Vagina (tissue), 2 donors: ENCODE results near the gene CNNM2.

Experiments used
- CTCF ChIP-seq, 3 experiments: fragments of 450-650 bp in 2 of 3; fragments of 200-600 bp in 1 of 3; sonication (generic) in 1 of 3; IDR thresholded peaks; one replicate each; pipeline ENCODE4 v1.5.1; 2017 to 2019; ENCODE audit warnings: antibody characterized with exemption in 3 of 3, mild to moderate bottlenecking in 2 of 3, moderate library complexity in 2 of 3
- POLR2A ChIP-seq, 2 donors: fragments of 450-650 bp; IDR thresholded peaks; one replicate each; pipeline ENCODE4 v1.6.1; 2017; ENCODE audit warnings: antibody characterized with exemption in 2 of 2, mild to moderate bottlenecking in 2 of 2, moderate library complexity in 2 of 2
- POLR2AphosphoS5 ChIP-seq, 2 donors: sonication (generic); formaldehyde crosslinking; IDR thresholded peaks; one replicate each; pipeline ENCODE4 v1.9.0; 2017; ENCODE audit warnings: antibody characterized with exemption in 2 of 2, mild to moderate bottlenecking in 2 of 2, low read depth in 1 of 2; ENCODE audit not compliant: insufficient read depth in 1 of 2

- TF ChIP-seq POLR2A (IDR thresholded peaks at IDR 0.05) = no peak
- TF ChIP-seq CTCF (IDR thresholded peaks at IDR 0.05) = no peak
- no peak for TF ChIP-seq POLR2AphosphoS5 (IDR thresholded peaks at IDR 0.05; ENCODE audit: insufficient read depth in 1 of 2, low read depth in 1 of 2)
Observed at GRCh38 chr10:102919992-102920739, 2.1 kb downstream of the CNNM2 start.
